HG03575 (cell line): ENCODE data around the gene PDGFA.

ENCODE experiments used
- ATAC-seq: cut with Tn5 transposase; IDR thresholded peaks from one replicate; pipeline ENCODE4 v1.9.1; 2021; ENCODE audit not compliant: unreplicated experiment, insufficient number of reproducible peaks, low FRiP score; ENCODE audit errors: extremely low read depth

PDGFA gene

DNA sequence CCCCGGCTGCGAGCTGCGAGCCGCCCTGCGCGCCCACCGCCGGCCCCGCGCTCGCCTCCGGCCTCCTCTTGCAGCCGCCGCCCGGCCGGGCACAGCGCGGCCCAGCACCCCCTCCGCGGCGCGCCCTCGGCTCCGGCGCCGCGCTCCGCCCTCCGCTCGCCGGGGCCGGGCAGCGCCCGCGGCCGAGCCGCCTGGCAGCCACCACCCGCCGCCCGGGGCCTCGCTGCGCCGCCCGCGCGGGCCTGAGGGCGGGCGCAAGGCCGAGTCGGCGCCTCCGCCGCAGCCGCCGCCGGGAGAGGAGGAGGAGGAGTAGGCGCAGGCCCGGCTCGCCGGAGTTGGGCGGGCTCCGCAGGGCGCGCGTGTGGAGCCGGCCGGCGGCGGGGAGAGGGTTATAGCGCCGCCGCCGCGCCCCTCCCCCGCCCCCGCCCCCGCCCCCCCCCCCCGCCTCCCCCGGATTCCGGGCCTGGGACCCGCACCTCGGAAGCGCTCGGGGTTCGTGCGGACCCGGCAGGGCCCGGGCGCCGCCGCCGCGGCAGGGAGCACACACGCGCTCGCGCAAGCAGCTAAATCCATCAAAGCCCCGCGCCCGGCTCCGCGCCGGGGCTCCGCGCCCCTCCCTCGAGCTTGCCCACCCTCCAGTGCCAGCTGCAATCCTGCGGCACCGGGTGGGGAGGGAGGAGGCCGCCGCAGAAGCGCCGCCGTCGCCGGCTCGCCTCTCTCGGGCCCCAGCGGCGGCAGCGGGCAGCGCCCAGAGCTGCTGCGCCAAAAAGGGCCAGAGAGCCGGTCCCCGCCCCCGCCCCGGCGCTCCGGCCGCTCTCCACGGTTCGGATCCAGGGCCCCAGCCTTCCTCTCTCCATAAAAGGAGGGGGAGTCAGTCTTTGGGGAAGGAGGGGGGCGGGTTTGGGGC is at the start of gene PDGFA:
TSS of gene PDGFA (minus strand) at position 363 of the 907 bp plus-strand sequence. CDS start 845 bp downstream, outside the sequence.
- no peak for ATAC-seq

DNA sequence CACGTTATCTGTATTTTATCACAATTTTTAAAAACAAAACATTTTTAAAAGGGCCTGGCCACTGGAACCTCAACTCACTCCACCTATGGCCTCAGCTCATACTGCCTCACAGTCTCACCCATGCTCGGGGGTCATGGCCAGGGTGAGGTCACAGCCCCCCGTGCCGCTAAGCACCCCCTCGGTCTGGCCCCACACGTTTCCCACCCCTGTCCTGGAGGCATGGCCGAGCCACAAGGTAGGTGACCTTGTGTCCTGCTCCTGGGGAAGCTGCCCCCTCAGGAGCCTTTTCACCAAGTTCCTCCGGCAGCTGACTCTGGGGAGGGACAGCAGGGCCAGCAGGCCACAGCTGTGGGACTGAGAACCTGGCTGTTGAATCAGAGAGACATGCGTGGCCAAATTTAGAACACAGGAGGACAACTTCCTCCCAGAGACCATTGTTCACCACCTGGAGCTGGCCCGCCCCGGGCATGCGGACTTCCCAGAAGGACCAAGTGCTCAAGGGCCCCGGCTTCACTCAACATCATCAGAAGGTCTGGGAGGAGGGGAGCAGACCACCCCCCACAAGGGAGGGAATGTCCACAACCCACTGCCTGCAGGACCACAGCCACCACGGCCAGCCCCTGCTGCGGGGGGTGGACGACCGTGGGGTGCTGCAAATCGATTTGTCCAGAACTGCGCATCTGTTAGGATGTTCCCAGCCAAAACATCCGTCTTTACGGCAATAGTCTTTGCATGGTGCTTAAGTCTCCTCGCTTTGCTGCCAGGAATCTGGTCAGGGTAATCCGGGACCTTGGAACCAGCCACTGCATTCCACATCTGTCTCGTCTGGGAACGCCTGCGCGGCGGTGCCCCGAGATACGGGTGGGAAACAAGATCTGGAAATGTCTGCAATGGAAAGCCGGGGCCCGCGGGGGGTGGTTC is 48.6 kb upstream of the PDGFA start:
- no peak for ATAC-seq

DNA sequence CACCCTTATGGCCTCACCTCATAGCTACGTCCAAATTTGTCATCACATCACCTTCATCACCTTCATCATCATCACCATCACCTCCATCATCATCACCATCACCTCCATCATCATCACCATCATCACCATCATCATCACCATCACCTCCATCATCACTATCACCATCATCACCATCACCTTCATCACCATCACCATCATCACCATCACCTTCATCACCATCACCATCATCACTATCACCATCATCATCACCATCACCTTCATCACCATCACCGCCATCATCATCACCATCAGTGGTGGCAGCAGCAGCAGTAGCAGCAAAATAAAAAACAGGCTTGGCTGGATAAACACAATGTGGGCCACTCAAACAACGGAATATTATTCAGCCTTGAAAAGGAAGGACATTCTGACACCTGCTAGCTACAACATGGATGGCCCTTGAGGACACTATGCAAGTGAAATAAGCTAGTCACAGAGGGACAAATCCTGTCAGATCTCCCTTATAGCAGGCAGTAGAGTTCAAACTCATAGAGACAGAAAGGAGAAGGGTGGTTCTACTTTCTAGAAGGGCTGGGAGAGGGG is 47.7 kb upstream of the PDGFA start:
- ATAC-seq = no peak

DNA sequence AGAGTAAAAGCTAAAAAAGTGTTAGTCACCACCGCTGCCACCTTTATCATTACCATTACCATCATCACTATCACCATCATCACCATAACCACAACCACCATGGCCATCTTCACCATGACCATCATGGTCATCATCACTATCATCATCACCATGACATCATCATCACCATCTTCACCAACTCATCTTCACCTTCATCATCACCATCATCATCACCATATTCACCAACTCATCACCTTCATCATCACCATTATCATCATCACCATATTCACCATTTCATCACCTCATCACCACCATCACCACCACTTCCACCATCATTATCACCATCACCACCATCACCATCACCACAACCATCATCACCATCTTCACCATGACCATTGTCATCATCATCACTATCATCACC is 46.5 kb upstream of the PDGFA start:
- ATAC-seq = no peak

DNA sequence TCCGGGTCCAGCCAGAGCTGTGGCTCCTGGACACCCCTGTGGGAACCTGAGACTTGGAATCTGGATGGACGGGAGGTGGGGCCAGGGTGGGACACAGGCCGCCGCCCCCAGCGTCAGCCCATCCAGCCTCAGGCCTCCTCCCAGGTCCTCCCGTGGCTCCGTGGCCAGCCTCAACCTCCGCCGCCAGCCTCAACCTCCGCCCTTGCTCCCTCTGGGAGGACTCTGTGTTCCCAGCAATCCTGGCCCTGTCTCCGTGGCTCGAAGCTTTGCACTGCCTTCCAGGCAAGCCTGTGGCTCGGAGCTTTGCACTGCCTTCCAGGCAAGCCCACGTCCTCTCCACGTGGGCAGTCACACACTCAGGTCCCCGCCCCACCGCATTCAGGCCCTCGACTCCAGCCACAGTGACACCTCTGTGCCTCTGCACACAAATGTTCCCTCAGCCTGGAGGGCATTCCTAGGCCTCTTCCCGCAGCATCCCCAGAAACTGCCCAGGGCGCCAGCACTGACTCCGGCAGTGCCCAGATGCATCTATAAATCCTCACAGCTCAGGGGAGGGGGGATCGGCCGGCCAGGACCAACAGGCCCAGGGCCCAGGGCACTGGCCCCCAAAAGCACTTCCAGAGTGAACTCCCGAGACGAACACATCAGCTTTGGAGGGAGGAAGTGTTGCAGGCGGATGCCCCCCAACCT is 44.7 kb upstream of the PDGFA start:
- no peak for ATAC-seq

DNA sequence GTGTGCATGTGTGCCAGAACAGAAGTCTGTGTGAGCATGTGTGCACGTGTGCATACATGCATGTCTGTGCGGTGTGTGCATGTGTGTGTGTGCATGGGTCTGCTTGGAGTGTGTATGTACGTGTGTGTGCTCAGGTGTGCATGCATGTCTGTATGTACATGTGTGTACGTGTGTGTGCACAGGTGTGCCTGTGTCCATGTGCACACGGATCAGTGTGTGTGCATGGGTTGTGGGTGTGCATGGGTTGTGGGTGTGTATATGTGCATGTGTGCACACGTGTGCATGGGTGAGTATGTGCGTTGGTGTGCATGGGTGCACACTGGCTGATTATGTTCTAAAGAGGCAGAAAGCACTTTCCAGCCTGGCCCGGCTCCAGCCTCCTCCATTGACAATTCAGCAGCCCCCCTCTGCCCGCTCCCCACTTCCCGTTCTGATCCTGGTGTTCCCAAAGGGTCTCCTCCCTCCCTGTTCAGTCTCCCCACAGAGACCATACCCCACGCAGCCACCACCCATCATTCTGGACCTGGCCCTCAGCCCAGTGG is 44.1 kb upstream of the PDGFA start:
- no peak for ATAC-seq

DNA sequence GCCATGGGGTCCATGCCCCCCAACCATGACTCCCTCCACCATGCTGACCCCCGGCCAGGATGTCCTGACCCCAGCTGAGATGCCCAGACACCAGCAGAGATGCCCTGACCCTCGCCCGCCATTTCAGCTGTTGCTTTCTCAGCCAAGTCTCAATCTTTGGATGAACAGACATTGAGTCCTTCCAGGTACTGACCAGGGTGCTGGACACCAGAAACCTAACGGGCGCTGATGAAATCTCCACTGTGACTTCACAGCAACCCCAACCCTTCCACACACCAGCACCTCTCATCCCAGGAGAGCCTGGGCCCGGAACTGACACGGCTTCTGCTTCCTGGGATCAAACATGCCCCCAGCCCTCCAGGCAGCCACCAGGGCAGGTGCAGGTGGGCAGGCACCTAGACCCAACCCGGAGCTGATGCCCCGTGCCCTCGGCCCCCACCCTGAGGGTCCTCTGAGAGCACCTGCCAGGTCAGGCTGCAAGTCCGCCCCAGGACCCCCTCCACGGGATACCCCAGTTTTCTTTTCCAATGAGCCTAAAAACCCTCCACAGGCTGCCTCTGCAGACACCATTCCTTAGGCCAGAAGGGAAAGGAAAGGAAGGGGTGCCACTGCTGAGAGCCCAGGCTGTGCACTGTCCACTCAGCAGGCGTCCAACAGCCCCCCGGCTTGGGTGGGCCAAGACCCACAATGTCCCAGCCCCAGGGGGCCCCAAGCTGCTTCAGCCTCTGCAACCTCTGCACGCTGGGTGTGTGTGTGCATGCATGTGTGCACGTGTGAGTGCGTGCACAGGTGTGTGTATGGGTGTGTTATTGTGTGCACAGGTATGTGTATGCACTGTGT is 43.4 kb upstream of the PDGFA start:
- no peak for ATAC-seq

DNA sequence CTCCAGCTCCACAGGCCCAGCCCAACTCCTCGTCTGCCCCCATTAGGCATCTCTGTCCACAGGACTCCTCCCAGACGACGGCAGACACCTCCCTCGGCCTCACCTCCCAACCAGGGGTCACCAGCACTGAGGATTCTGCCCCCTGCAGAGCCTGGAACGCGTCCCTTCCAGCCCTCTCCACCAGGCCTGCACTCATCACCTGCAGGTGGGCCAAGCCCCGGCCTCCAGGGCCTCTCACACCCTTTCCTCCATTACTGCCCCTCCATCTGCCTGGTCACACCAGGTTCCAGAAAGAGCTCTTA is 42.7 kb upstream of the PDGFA start:
- no peak for ATAC-seq

DNA sequence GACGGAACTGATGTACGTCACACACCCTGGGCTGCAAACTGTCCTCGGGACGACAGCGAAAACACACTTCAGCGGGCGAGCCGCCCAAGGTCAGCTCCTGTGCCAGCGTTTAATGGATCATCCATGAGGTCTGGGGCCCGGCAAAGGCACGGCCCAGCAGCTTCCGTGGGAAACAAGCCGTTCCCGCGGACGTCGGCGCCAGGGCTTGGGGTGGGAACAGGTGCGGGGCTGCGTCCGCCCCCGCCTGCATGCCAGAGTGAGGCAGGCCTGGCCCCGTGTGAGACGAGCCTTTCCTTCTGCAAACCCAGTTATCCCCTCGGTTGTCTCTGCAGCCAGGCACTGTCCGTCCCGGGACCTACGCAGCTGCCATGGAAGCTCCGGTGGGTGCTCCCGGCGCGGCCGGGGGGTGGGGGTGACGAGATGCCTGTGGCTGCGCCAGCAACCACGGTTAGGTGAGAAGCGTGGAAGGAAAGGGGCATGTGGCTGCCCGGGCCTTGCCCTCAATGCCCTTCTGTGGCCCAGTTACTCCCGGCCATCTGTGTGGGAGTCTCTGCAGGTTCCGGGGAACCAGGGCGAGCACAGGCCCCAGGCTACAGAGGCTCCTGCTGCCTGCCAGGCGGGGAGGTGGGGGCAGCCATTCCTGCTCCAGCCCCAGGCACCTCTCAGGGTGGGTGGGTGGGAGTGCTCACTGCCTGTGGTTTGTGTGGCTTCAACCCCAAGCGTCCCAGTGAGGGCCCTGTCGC is 42.2 kb upstream of the PDGFA start:
- ATAC-seq = no peak

DNA sequence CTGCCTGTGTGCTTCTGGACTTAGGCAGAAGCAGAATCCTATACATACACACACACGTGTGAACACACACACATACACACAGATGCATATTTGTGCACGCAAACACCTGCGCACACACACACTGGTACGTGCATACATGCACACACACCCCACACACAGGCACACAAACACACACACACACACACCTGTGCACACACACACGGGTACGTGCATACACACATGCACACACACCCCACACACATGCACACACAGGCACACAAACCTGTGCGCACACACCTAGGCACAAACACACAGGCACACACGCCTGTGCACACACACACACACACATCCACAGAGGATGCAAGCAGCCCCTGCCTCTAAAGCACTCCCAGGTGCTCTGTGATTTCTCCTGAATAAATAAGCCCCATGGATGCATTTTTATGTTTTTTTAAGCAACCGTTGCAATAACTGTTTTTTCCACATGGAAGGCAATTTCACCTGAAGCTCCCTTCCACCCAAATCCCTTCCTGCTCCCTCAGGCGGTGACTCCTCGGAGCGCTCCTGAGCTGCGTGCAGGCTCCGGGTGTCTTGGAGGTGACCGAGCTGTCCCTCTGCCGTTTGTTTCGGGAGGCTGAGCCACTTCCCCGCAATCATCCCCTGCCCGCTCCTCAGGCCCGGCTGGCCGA is 41.5 kb upstream of the PDGFA start:
- no peak for ATAC-seq

DNA sequence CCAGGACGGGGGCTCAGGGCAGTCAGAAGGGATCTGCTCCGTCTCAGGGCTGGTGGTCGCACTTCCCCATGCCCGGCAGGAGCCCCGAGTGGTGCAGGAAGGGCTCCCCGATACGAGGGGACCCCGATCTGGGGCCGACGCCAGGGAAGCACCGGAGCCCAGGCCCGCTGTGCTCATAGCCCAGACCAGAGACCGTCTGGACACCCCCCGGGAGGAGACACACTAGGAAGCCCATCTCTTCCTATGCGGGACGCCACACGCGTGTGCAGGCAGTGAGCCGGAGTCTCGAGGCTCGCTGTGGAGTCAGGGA is 39.7 kb upstream of the PDGFA start:
- no peak for ATAC-seq

DNA sequence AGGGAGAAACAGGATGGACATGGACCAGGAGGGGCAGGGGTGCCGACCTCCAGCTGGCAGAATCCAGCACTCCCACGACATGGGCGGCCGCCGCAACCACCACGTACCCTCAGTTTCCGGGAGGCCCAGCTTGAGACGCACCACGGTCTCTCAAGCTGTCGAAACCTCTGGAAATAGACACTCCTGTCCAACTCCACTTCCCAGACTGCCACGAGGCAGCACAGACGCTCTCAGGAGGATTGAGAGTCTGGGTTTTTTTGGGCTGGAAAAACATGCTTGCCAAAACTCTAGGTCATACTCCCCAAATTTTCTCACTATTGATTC is 37.9 kb upstream of the PDGFA start:
- ATAC-seq = no peak

DNA sequence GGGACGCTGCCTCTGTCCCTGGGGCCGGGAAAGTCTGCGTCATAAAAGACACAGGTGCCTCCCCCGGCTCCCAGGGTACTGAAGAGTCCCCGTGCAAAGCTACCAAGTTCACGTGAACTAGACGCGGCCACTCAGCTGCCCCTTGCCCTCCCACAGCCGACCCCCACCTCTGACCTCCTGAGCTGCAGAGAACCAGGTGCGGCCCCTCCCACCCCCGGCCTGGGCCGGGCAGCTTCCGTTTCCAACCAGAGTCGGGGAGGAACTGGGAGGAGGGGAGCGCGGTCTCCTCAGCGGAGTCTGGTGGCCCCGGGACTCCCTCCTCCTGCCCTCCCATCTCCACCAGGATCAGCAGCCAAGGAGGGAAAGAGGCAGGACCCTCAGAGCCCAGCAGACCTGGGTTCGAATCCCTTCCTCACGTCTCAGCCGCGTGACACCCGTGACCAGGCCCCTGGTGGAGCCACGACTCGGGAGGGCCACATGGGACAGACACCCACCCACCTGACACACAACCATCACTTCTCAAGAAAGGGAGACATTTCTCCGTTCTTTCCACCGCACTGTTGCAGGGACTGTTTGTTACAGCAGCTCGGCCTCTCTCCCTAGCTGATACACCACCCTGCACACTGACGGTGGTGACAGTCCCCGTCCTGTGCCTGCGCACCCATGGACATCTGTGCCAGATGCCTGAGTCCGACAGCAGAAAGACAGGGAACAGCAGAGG is 37.4 kb upstream of the PDGFA start:
- ATAC-seq = no peak

DNA sequence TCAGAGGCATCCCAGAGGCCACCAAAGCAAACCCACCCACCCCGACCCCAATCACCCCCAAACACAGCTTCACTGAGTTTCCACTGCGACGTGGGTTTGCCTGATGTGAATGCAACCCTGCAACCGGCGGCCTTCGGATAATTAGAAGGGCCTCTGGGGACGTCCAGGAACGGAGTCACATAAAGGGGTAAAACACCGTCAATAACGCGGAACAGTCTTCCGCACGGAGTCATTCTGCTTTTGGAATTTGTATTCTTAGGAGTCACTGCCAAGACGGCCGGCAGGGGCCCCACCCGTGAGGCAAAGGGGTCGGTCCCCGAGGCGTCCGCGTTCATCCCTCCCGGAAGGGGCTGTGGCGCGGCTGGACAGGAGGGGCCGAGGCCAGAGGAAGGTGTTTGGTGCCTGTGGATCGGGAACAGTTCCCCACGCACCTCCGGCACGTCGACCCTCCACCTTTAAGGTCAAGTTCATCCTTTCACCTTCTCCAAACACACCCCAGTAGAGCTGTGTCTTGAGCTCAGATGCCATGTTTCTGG is 36.7 kb upstream of the PDGFA start:
- no peak for ATAC-seq

DNA sequence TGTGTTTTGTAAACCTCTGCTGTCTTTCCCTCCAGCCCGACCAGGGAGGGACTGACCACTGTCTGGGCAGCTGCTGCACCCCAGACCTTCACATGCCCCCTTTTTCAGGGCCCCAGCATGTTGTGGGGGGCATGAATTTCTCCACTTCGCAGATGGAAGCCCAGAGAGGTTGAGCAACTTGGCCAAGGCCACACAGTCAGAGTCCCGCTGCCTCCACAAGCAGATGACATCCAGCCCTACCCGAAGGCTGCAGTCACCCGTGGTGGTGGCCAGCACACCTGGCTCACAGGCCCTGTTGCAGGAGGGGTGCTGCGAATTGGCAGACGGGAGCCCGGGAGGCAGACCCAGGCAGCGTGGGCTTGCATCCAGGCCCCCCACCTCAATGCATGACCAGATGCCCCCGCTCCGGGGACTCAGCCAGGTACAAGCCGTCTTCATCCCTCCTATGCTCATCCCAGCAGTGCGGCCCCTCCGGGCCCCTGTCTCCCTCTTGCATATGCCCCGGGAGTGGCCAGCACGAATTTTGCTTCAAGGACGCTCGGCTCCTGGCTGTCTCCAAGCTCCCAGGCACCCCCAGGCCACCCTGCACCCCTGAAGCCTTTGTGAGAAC is 36.0 kb upstream of the PDGFA start:
- ATAC-seq = no peak

DNA sequence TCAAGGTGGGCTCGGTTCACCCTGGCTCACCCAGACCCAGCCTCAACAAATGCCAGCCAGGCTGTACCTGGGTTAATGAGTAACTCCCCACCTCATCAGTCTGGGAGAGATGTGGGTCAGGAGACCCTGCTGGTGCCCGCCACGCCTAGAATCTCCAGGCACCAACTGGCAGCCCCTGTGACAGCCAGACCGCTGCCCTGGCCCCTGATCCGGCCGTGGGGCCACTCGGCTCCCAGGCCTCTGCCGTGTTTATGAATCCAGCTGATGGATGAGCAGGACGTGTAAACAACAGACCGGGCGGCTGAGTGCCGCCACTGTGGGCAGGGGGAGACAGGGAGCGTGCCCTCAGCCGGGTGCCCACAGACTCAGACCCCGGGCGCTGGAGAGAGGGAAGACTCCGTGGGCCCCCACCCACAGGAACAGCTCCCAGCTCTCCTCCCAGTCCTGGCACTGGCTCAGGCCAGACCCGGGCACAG is 34.0 kb upstream of the PDGFA start:
- ATAC-seq = no peak
